Naive B cell (primary cell): ENCODE data around the gene KRTAP5-1. TPM values are rescaled to one million over a fixed set of nuclear protein-coding genes. Genes with fewer than 3 reads are reported as not detected.

Experiments used
- ATAC-seq, 2 donors: fragments of 150-1000 bp; cut with Tn5 transposase; 2 replicates each; pipeline ENCODE4 v1.10.0; 2021; ENCODE audit warnings: low read depth in 2 of 2, mild to moderate bottlenecking in 2 of 2, moderate library complexity in 2 of 2
- DNase-seq: peaks from one replicate; pipeline ENCODE4 v3.0.0; 2022
- H3K27ac Mint-ChIP-seq, 6 donors: one replicate each; pipeline ENCODE4 v1.8.0; 2020 to 2022; ENCODE audit warnings: mild to moderate bottlenecking in 6 of 6, mixed read lengths in 6 of 6, moderate library complexity in 5 of 6, inconsistent platforms in 2 of 6
- H3K27me3 Mint-ChIP-seq, 3 donors: one replicate each; pipeline ENCODE4 v1.8.0; 2021 to 2022; ENCODE audit warnings: mixed read lengths in 3 of 3, mild to moderate bottlenecking in 1 of 3
- H3K36me3 Mint-ChIP-seq, 2 donors: one replicate each; pipeline ENCODE4 v1.8.0; 2020 to 2022; ENCODE audit warnings: mixed read lengths in 2 of 2, inconsistent platforms in 1 of 2, mild to moderate bottlenecking in 1 of 2
- H3K4me1 Mint-ChIP-seq, 3 donors: one replicate each; pipeline ENCODE4 v1.8.0; 2020 to 2022; ENCODE audit warnings: mixed read lengths in 3 of 3, inconsistent platforms in 1 of 3, mild to moderate bottlenecking in 1 of 3, moderate library complexity in 1 of 3
- H3K4me3 Mint-ChIP-seq, 8 donors: one replicate each; pipeline ENCODE4 v1.8.0; 2020 to 2022; ENCODE audit warnings: mild to moderate bottlenecking in 8 of 8, mixed read lengths in 8 of 8, moderate library complexity in 8 of 8, inconsistent platforms in 2 of 8
- H3K9me3 Mint-ChIP-seq, 7 donors: one replicate each; pipeline ENCODE4 v1.8.0; 2020 to 2022; ENCODE audit warnings: mixed read lengths in 7 of 7, mild to moderate bottlenecking in 5 of 7, inconsistent platforms in 2 of 7, moderate library complexity in 1 of 7
- polyA plus RNA-seq, 6 donors: library from polyadenylated mRNA; unstranded; fragments of 300-500 nt; fragmentation: Illumina TruSeq; gene quantifications; one replicate each; pipeline ENCODE4 v1.2.3, GENCODE V29; 2021; ENCODE audit warnings: low read depth in 6 of 6

KRTAP5-1 gene
- polyA plus RNA-seq, 6 donors from 2014 or later: not detected

GRCh38 chr11:1548221-1549070 is 36.6 kb downstream of the KRTAP5-1 start:
- no peak overlapping the region for H3K27ac Mint-ChIP-seq
- H3K9me3 Mint-ChIP-seq: peaks cover 0 to 1% (median 0%) of the 10 kb centered on the region in 7 donors
- no peaks in the 10 kb centered on the region for H3K36me3 Mint-ChIP-seq
- H3K4me3 Mint-ChIP-seq: peak overlapping the region; percentile 43 to 84 (median 68)
- ATAC-seq: peak in 1 of 2 donors; percentile 24
- no peak for DNase-seq
- H3K4me1 Mint-ChIP-seq: peaks cover 10 to 20% (median 16%) of the 10 kb centered on the region in 3 donors
- peaks cover 3 to 76% (median 49%) of the 10 kb centered on the region in 3 donors for H3K27me3 Mint-ChIP-seq

- peaks cover 0 to 70% (median 42%) of the 10 kb centered on the region in 3 donors for H3K27me3 Mint-ChIP-seq
- H3K4me3 Mint-ChIP-seq: peak overlapping the region; percentile 15 to 81 (median 78)
- ATAC-seq (peak; percentile 12 to 17), DNase-seq (no peak)
- H3K9me3 Mint-ChIP-seq: peaks cover 0 to 1% (median 0%) of the 10 kb centered on the region in 7 donors
- H3K27ac Mint-ChIP-seq: peak overlapping the region in 1 of 6 donors; percentile 54
- H3K4me1 Mint-ChIP-seq: peaks cover 10 to 20% (median 16%) of the 10 kb centered on the region in 3 donors
- H3K36me3 Mint-ChIP-seq: no peaks in the 10 kb centered on the region
These were observed 37.5 kb downstream of the KRTAP5-1 start for GRCh38 chr11:1547467-1548098.

GRCh38 chr11:1546536-1547466 is 38.3 kb downstream of the KRTAP5-1 start:
- H3K27ac Mint-ChIP-seq: no peak overlapping the region
- H3K36me3 Mint-ChIP-seq: no peaks in the 10 kb centered on the region
- peaks cover 10 to 20% (median 16%) of the 10 kb centered on the region in 3 donors for H3K4me1 Mint-ChIP-seq
- H3K27me3 Mint-ChIP-seq: peaks cover 0 to 70% (median 39%) of the 10 kb centered on the region in 3 donors
- ATAC-seq (peak; percentile 67 to 74), DNase-seq (peak; percentile 34)
- H3K9me3 Mint-ChIP-seq: peaks cover 0 to 1% (median 0%) of the 10 kb centered on the region in 7 donors
- H3K4me3 Mint-ChIP-seq: peak overlapping the region in 6 of 8 donors; percentile 30 to 81 (median 66)

GRCh38 chr11:1546077-1546535 is 39.0 kb downstream of the KRTAP5-1 start:
- ATAC-seq (no peak), DNase-seq (no peak)
- H3K4me1 Mint-ChIP-seq: peaks cover 10 to 20% (median 16%) of the 10 kb centered on the region in 3 donors
- H3K9me3 Mint-ChIP-seq: peaks cover 0 to 1% (median 0%) of the 10 kb centered on the region in 7 donors
- peak overlapping the region in 1 of 6 donors; percentile 44 for H3K27ac Mint-ChIP-seq
- H3K36me3 Mint-ChIP-seq: no peaks in the 10 kb centered on the region
- peak overlapping the region; percentile 15 to 69 (median 60) for H3K4me3 Mint-ChIP-seq
- H3K27me3 Mint-ChIP-seq: peaks cover 0 to 73% (median 40%) of the 10 kb centered on the region in 3 donors

- no peak for ATAC-seq
- H3K4me1 Mint-ChIP-seq: peaks cover 10 to 19% (median 16%) of the 10 kb centered on the region in 3 donors
- H3K27me3 Mint-ChIP-seq: peaks cover 0 to 78% (median 36%) of the 10 kb centered on the region in 3 donors
- H3K9me3 Mint-ChIP-seq: peaks cover 0 to 1% (median 0%) of the 10 kb centered on the region in 7 donors
- no peak for DNase-seq
- H3K4me3 Mint-ChIP-seq: peak overlapping the region in 3 of 8 donors; percentile 20 to 53 (median 51)
- H3K36me3 Mint-ChIP-seq: no peaks in the 10 kb centered on the region
- H3K27ac Mint-ChIP-seq: no peak overlapping the region
These were observed 39.7 kb downstream of the KRTAP5-1 start for GRCh38 chr11:1545432-1545831.

- Mint-ChIP-seq H3K36me3 (no peaks in the 10 kb centered on the region), H3K4me3 (peak overlapping the region in 1 of 8 donors; percentile 37), H3K9me3 (peaks cover 0 to 1% (median 0%) of the 10 kb centered on the region in 7 donors), H3K27me3 (peaks cover 0 to 78% (median 34%) of the 10 kb centered on the region in 3 donors), H3K4me1 (peaks cover 10 to 15% (median 14%) of the 10 kb centered on the region in 3 donors), H3K27ac (no peak overlapping the region)
- ATAC-seq (no peak), DNase-seq (no peak)
These were observed 40.5 kb downstream of the KRTAP5-1 start for GRCh38 chr11:1544536-1544935.

- Mint-ChIP-seq H3K4me1 (peaks cover 9 to 10% (median 10%) of the 10 kb centered on the region in 3 donors), H3K4me3 (no peak overlapping the region), H3K27ac (no peak overlapping the region), H3K27me3 (peaks cover 0 to 74% (median 30%) of the 10 kb centered on the region in 3 donors), H3K9me3 (peaks cover 0 to 1% (median 0%) of the 10 kb centered on the region in 7 donors), H3K36me3 (no peaks in the 10 kb centered on the region)
- DNase-seq: no peak
- no peak for ATAC-seq
These were observed 41.3 kb downstream of the KRTAP5-1 start for GRCh38 chr11:1543606-1544263.

- Mint-ChIP-seq H3K9me3 (peaks cover 0 to 5% (median 0%) of the 10 kb centered on the region in 7 donors), H3K4me3 (peak overlapping the region in 1 of 8 donors; percentile 15), H3K27ac (no peak overlapping the region), H3K27me3 (peaks cover 10 to 74% (median 39%) of the 10 kb centered on the region in 3 donors), H3K4me1 (peaks cover under 1 to 6% (median 6%) of the 10 kb centered on the region in 3 donors), H3K36me3 (peaks cover 0 to 8% of the 10 kb centered on the region in 2 donors)
- ATAC-seq: no peak
- DNase-seq: no peak
These were observed 42.8 kb downstream of the KRTAP5-1 start for GRCh38 chr11:1542267-1542666.

GRCh38 chr11:1541474-1542204 is 43.4 kb downstream of the KRTAP5-1 start:
- Mint-ChIP-seq H3K27ac (no peak overlapping the region), H3K9me3 (peaks cover 0 to 5% (median 0%) of the 10 kb centered on the region in 7 donors), H3K27me3 (peaks cover 10 to 74% (median 39%) of the 10 kb centered on the region in 3 donors), H3K4me3 (no peak overlapping the region), H3K36me3 (peaks cover 0 to 8% of the 10 kb centered on the region in 2 donors), H3K4me1 (peaks cover 0 to 11% (median 6%) of the 10 kb centered on the region in 3 donors)
- ATAC-seq: no peak
- DNase-seq: no peak

- Mint-ChIP-seq H3K36me3 (peaks cover 0 to 8% of the 10 kb centered on the region in 2 donors), H3K4me3 (no peak overlapping the region), H3K4me1 (peaks cover 7 to 15% (median 9%) of the 10 kb centered on the region in 3 donors), H3K27me3 (peaks cover 10 to 60% (median 30%) of the 10 kb centered on the region in 3 donors), H3K9me3 (peaks cover 0 to 5% (median 0%) of the 10 kb centered on the region in 7 donors), H3K27ac (no peak overlapping the region)
- ATAC-seq (no peak), DNase-seq (no peak)
These were observed 45.0 kb downstream of the KRTAP5-1 start for GRCh38 chr11:1540074-1540473.

GRCh38 chr11:1538153-1538552 is 46.9 kb downstream of the KRTAP5-1 start:
- no peak for DNase-seq
- Mint-ChIP-seq H3K27me3 (peaks cover 10 to 47% (median 30%) of the 10 kb centered on the region in 3 donors), H3K4me1 (peaks cover 14 to 23% (median 21%) of the 10 kb centered on the region in 3 donors), H3K27ac (no peak overlapping the region), H3K36me3 (peaks cover 0 to 8% of the 10 kb centered on the region in 2 donors), H3K9me3 (peaks cover 0 to 5% (median 0%) of the 10 kb centered on the region in 7 donors), H3K4me3 (peak overlapping the region in 2 of 8 donors; percentile 35 to 44)
- no peak for ATAC-seq
